Heart left ventricle (tissue), 13 donors: ENCODE measurements around the gene PIR.

ENCODE experiments used
- CTCF ChIP-seq, 12 donors: fragments of 200-600 bp; sonication (generic) in 4 of 12; IDR thresholded peaks; one replicate each; pipeline versions ENCODE4 v1.5.0 to v1.8.0; 2018 to 2022; ENCODE audit warnings: antibody characterized with exemption in 12 of 12, mild to moderate bottlenecking in 5 of 12
- POLR2A ChIP-seq, 2 donors: fragments of 450-650 bp; IDR thresholded peaks; one replicate each; pipeline ENCODE4 v1.6.1; 2017; ENCODE audit warnings: antibody characterized with exemption in 2 of 2, mild to moderate bottlenecking in 2 of 2, moderate library complexity in 2 of 2
- donor health status: ischemic (EF 13 %, LVEDD 7.1; RV severe dilation, severe dysfunction).
- donor health status: DM: no; HTN: yes; CAD: no.
- donor health status: DM: no; HTN: no; CAD: no.
- donor health status: ischemic (EF 25% LVEDD 6.9; RV normal size, moderate dysfunction).
- donor health status: ischemic (EF 25% LVEDD 5.7; RV mildly dilated, moderate dysfunction).
- donor health status: ischemic (EF 35%, LVEDD 5.7; RV mildly dilated, moderate dysfunction).
- donor health status: nonischemic (EF 11% LVEDD 7.7; RV severe dilation, severe dysfunction).
- donor health status: DM: yes; HTN: yes; CAD: no.
- donor health status: PGD.
- donor health status: ischemic (EF 29% LVEDD 5.4; RV normal size, mild dysfunction).
- donor health status: nonischemic (EF 23%, LVEDD 6.1; RV moderate dilation, normal function).

GRCh38 chrX:15430076-15430475 is 63.1 kb downstream of the PIR start:
- TF ChIP-seq CTCF (IDR thresholded peaks at IDR 0.05) (no peak), POLR2A (IDR thresholded peaks at IDR 0.05) (no peak)
